ENCODE data around the gene HIF1A.

Gene HIF1A

DNA sequence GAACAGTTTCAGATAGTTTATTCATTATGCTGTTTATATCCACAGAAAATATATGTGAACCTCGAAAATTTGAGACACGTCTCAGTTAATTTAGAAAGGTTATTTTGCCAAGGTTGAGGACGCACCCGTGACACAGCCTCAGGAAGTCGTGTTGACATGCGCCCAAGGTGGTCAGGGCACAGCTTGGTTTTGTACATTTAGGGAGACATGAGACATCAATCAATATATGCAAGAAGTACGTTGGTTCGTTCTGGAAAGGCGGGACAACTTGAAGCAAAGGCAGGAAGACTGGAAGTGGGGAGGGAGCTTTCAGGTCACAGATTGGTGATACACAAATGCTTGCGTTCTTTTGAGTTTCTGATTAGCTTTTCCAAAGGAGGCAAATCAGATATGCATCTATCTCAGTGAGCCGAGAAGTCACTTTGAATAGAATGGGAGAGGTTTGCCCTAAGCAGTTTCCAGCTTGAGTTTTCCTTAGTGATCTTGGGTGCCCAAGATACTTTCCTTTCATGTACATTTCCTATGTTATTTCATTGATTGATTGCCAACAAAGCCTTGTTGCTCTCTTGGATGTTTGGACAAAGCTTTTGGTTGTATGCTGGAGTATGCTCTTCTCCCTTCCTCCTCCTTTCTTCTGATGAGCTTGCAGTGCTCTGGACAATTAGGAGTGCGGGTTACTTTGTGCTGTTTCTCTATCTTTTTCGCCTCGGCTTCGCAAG lies 70.1 kb downstream of the HIF1A start:
- POLR2A ChIA-PET, result no interaction called here

DNA sequence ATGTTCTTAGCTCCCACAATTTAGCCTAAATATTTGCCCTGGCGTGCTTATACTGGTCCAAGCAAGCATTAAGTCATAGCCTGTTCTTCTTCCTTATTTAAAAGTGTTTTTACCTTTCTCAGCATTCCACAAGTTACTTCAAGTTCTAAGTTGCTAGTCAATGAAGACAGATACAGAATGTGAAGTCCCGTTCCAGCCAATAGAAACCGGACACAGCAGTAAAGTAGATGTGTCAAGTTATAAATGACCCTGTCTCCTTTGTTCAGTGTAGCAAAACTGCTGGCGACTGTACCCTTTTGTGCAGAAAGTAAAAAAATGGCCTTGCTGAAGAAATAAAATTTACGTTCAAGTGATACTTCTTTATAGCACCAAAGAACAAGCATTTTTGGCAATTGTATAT lies 70.8 kb downstream of the HIF1A start:
- ChIA-PET POLR2A (no interaction called here), CTCF (interaction anchor here (1.4 to 1.6 kb wide), 3 partner anchors 22 to 290 kb away, joined by 3 read pairs; no protein-coding TSS in a partner anchor)
- no peak for DNase-seq (ENCODE audit: low read depth, low spot score)
- TF ChIP-seq, protein P1, sequence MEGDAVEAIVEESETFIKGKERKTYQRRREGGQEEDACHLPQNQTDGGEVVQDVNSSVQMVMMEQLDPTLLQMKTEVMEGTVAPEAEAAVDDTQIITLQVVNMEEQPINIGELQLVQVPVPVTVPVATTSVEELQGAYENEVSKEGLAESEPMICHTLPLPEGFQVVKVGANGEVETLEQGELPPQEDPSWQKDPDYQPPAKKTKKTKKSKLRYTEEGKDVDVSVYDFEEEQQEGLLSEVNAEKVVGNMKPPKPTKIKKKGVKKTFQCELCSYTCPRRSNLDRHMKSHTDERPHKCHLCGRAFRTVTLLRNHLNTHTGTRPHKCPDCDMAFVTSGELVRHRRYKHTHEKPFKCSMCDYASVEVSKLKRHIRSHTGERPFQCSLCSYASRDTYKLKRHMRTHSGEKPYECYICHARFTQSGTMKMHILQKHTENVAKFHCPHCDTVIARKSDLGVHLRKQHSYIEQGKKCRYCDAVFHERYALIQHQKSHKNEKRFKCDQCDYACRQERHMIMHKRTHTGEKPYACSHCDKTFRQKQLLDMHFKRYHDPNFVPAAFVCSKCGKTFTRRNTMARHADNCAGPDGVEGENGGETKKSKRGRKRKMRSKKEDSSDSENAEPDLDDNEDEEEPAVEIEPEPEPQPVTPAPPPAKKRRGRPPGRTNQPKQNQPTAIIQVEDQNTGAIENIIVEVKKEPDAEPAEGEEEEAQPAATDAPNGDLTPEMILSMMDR (IDR thresholded peaks at IDR 0.05; ENCODE audit: insufficient read depth, low read length, missing control alignments), result no peak
- H3K4me3 ChIP-seq (ENCODE audit: low read depth, low read length), result no peak overlapping the region

More for the DNA sequence above, 70.1 kb downstream of the HIF1A start:
- H3K4me3 ChIP-seq (ENCODE audit: low read depth, low read length), result peak overlapping the region; percentile 18; the same call in 1 of the 2 replicates
- CTCF ChIA-PET, result interaction anchor here (1.5 to 1.8 kb wide), 3 partner anchors 73 to 308 kb away, joined by 3 to 7 read pairs (median 3); no protein-coding TSS in a partner anchor
- DNase-seq (ENCODE audit: low read depth, low spot score), result no peak
- TF ChIP-seq, protein P1 (IDR thresholded peaks at IDR 0.05; ENCODE audit: insufficient read depth, low read length, missing control alignments), result no peak

GRCh38 chr14:61768240-61768639 lies 72.9 kb downstream of the HIF1A start:
- ChIA-PET POLR2A (no interaction called here), CTCF (no interaction called here)
- no peak for DNase-seq (ENCODE audit: low read depth, low spot score)
- TF ChIP-seq, protein P1 (IDR thresholded peaks at IDR 0.05; ENCODE audit: insufficient read depth, low read length, missing control alignments), result no peak
- H3K4me3 ChIP-seq (ENCODE audit: low read depth, low read length), result no peak overlapping the region

DNA sequence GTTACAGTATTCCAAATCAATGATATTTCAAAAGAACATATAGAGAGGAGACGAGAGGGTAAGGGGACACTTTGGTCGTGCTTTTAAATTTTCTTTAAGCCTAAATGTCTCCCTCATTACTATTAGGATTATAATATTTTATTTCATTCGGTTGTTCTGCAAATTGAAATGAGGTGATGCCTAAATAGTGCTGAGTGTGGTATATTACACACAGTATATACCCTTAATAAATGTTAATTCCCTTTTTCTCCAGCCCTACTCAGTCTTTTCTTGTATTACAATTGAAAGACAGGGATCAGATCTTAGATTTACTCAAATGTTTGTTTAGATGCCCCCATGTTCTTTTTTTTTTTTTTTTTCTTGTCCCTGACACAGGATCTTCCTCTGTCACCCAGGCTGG lies 74.6 kb downstream of the HIF1A start:
- ChIA-PET CTCF (no interaction called here), POLR2A (no interaction called here)
- DNase-seq (ENCODE audit: low read depth, low spot score), result no peak
- no peak overlapping the region for H3K4me3 ChIP-seq (ENCODE audit: low read depth, low read length)
- TF ChIP-seq, protein P1 (IDR thresholded peaks at IDR 0.05; ENCODE audit: insufficient read depth, low read length, missing control alignments), result no peak

DNA sequence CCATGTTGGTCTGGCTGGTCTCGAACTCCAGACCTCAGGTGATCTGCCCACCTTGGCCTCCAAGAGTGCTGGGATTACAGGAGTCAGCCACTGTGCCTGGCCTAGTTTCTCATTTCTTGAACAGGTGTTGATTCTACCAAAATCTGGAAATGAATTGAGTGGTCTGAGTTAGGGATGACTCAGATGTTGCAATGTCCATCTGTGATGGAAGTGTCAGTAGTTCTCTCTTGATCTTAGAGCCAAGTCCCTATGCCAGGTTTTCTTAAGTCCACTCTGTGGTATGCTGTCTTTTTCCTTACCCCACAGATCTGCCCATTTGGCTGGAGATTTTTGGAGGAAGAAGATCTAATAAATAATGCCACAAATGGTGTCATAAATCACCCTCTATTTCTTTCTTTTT lies 79.5 kb downstream of the HIF1A start:
- ChIA-PET CTCF (no interaction called here), POLR2A (no interaction called here)
- no peak overlapping the region for H3K4me3 ChIP-seq (ENCODE audit: low read depth, low read length)
- no peak for DNase-seq (ENCODE audit: low read depth, low spot score)
- TF ChIP-seq, protein P1 (IDR thresholded peaks at IDR 0.05; ENCODE audit: insufficient read depth, low read length, missing control alignments), result no peak

DNA sequence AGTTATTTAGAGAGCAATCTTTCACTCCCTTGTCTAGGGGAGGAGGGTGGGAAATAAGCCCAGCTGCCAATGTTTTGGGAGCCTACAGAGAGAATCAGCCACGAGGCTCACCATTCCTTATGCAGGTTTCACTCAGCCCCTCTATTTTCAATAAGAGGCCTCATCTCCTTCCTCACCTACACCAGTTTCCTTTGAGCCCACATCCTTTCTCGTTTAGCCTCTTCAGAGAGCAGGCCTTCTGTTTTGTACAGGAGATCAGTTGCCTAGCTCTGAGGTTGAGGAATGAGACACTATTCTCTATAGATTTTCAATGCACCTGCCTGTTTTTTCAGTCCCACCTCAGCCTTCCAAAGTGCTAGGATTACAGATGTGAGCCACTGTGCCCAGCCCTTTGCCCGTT lies 84.8 kb downstream of the HIF1A start:
- POLR2A ChIA-PET, result no interaction called here

More for the DNA sequence above, 84.8 kb downstream of the HIF1A start:
- CTCF ChIA-PET, result interaction anchor here (0.8 kb wide), 1 partner anchor 57 kb away, joined by 3 read pairs; no protein-coding TSS in a partner anchor
- TF ChIP-seq, protein P1 (IDR thresholded peaks at IDR 0.05; ENCODE audit: insufficient read depth, low read length, missing control alignments), result no peak
- DNase-seq (ENCODE audit: low read depth, low spot score), result no peak
- no peak overlapping the region for H3K4me3 ChIP-seq (ENCODE audit: low read depth, low read length)
